Measurements from ENCODE around the gene YEATS2. TPM values are rescaled to one million over a fixed set of nuclear protein-coding genes. Genes with fewer than 3 reads are reported as not detected.

The YEATS2 gene
- total RNA-seq, 3 donors from 2014 or later, result 11.5 to 32.8 (median 26.6) TPM

DNA sequence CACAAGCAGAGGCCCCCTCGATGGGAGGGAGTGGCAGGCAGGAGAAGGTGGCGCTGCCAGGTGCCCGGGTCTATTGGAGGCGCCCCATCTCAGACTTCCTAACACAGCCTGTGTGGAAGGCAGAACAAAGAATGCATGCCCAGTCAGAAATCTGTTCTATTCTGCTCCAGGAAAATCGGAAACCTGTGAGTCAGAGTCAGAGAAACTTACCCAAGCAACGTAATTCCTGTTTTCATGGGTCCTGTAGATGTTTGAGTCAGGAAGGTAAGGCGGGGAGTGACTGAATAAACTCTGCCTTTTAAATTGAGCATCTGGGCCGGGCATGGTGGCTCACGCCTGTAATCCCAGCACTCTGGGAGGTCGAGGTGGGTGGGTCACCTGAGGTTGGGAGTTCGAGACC, 114.0 kb downstream of the YEATS2 start:
- peaks cover 7% of the 10 kb centered on the region for H3K36me3 ChIP-seq
- no peak overlapping the region for H3K27ac ChIP-seq

DNA sequence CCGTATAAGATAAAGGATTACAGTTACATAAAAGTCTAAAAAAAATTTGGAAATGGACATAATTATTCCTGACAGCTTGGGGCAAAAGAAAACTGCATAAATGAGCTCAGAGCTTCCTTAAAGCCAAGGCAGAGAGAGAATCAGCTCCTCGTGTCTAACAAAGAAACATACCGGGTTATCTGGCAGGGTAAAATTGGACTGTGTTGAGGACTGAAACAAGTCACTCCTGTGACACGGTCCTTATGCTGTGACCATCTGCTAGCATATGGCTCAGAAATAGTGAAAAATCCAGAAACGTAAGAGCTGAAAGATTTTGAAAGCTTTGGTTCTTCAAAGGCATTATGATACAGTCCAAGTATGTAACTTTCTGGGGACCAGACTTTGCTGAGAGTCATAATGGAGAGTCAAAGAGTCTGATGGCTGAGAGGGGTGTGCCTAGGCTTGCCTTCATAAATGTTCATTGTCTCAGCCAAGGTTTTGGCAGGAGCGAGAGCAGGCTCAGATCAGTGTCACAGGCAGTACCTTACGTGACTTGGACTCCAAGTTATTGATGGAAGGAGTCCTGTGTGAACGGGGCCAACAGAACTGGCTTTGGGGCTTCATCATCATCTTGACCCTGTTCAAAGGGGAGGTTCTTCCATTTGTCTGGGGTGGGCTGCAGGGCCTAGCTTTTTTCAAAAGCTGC, 115.3 kb downstream of the YEATS2 start:
- Histone ChIP-seq H3K36me3 (peaks cover 7% of the 10 kb centered on the region), H3K9me3 (no peaks in the 10 kb centered on the region), H3K27me3 (no peaks in the 10 kb centered on the region), H3K4me3 (no peak overlapping the region), H3K4me1 (no peaks in the 10 kb centered on the region), H3K27ac (peak overlapping the region in 1 of 2 donors; percentile 15)
- intact Hi-C loops (cut with DNase I; ENCODE audit: low total_unique reads), result no loop called here
- DNase-seq (ENCODE audit: low spot score in 2 of 2), result peak in 1 of 2 donors; percentile 54
- TF ChIP-seq POLR2AphosphoS5 (IDR thresholded peaks at IDR 0.05) (no peak), POLR2A (IDR thresholded peaks at IDR 0.05) (no peak)
- TF ChIP-seq, protein P1, sequence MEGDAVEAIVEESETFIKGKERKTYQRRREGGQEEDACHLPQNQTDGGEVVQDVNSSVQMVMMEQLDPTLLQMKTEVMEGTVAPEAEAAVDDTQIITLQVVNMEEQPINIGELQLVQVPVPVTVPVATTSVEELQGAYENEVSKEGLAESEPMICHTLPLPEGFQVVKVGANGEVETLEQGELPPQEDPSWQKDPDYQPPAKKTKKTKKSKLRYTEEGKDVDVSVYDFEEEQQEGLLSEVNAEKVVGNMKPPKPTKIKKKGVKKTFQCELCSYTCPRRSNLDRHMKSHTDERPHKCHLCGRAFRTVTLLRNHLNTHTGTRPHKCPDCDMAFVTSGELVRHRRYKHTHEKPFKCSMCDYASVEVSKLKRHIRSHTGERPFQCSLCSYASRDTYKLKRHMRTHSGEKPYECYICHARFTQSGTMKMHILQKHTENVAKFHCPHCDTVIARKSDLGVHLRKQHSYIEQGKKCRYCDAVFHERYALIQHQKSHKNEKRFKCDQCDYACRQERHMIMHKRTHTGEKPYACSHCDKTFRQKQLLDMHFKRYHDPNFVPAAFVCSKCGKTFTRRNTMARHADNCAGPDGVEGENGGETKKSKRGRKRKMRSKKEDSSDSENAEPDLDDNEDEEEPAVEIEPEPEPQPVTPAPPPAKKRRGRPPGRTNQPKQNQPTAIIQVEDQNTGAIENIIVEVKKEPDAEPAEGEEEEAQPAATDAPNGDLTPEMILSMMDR (IDR thresholded peaks at IDR 0.05), result no peak

More for the DNA sequence above, 114.0 kb downstream of the YEATS2 start:
- no peaks in the 10 kb centered on the region for H3K4me1 ChIP-seq
- H3K4me3 ChIP-seq, result no peak overlapping the region
- H3K27me3 ChIP-seq, result no peaks in the 10 kb centered on the region
- intact Hi-C loops (cut with DNase I; ENCODE audit: low total_unique reads), result no loop called here
- no peak for DNase-seq (ENCODE audit: low spot score in 2 of 2)
- TF ChIP-seq POLR2AphosphoS5 (IDR thresholded peaks at IDR 0.05) (no peak), POLR2A (IDR thresholded peaks at IDR 0.05) (no peak)
- TF ChIP-seq, protein P1 (IDR thresholded peaks at IDR 0.05), result no peak
- H3K9me3 ChIP-seq, result no peaks in the 10 kb centered on the region

DNA sequence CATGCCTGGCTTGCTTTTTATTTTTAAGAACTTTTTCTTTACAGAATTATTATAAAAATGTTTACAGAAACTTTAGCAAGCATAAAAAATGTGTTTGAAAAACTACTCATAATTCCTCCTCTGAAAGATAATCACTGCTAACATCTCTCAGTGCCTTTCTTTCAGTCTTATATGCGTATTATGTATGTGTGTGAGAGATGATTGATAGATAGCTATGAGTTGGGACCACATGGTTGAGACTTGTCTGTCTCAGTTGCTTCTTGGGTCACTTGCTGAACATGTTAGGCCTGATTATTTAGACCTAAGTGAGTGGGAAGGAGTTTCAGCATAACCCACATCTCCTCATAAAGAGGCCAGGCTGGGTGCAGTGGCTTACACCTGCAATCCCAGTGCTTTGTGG, 116.6 kb downstream of the YEATS2 start:
- TF ChIP-seq POLR2AphosphoS5 (IDR thresholded peaks at IDR 0.05) (no peak), POLR2A (IDR thresholded peaks at IDR 0.05) (no peak)
- TF ChIP-seq, protein P1 (IDR thresholded peaks at IDR 0.05), result no peak
- no peak for DNase-seq (ENCODE audit: low spot score in 2 of 2)
- Histone ChIP-seq H3K36me3 (peaks cover 7% of the 10 kb centered on the region), H3K4me3 (no peak overlapping the region), H3K27me3 (no peaks in the 10 kb centered on the region), H3K4me1 (no peaks in the 10 kb centered on the region), H3K9me3 (no peaks in the 10 kb centered on the region), H3K27ac (no peak overlapping the region)
- intact Hi-C loops (cut with DNase I; ENCODE audit: low total_unique reads), result no loop called here

DNA sequence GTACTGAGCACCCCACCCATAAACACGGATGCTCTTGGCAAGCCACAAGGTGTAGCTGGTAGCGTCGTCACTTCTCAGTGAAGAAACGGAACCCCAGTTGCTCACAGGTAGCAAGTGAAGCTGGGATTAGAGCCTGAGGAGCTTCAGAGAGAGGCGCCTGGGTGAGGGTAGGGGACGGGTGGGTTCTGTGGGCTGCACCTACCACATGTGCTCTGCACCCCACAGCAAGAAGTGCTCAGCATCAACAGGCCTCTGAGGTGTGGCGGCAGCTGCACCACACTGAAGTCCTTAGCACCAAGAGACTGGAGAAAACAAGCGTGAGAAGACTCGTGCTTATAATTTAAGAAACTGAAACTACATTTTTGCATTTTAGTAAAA, 118.0 kb downstream of the YEATS2 start:
- no peak for DNase-seq (ENCODE audit: low spot score in 2 of 2)
- H3K36me3 ChIP-seq, result no peaks in the 10 kb centered on the region

DNA sequence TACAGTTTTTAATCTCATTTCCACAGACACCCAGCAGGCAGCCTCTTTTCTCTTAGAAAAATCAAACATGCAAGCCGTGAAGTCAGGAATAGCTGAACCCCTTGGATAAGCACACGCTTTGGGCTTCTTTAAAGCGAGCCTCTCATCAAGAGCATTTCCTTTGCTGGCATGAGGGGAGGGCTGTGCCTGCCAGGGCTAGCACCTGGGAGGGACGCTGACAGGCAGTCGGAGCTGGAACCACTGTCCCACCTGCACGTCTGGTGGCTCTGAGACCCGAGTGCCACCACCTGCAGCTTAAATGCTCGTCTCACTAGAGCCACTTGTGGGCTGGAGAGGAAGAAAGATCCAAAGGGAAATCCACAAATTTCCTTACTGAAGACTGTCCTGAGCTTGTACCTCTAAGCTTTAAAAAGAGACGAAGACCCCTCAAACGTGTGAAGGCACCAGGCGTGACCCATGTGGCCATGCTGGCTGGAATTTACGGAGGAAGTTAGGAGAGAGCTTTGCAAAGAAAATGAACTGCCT, 118.4 kb downstream of the YEATS2 start:
- TF ChIP-seq POLR2A (IDR thresholded peaks at IDR 0.05) (no peak), POLR2AphosphoS5 (IDR thresholded peaks at IDR 0.05) (no peak)
- TF ChIP-seq, protein P1 (IDR thresholded peaks at IDR 0.05), result no peak
- H3K4me3 ChIP-seq, result no peak overlapping the region

More for the DNA sequence above, 118.0 kb downstream of the YEATS2 start:
- H3K9me3 ChIP-seq, result no peaks in the 10 kb centered on the region
- intact Hi-C loops (cut with DNase I; ENCODE audit: low total_unique reads), result no loop called here
- no peaks in the 10 kb centered on the region for H3K4me1 ChIP-seq
- H3K27ac ChIP-seq, result no peak overlapping the region
- no peak overlapping the region for H3K4me3 ChIP-seq
- H3K27me3 ChIP-seq, result no peaks in the 10 kb centered on the region
- TF ChIP-seq POLR2A (IDR thresholded peaks at IDR 0.05) (no peak), POLR2AphosphoS5 (IDR thresholded peaks at IDR 0.05) (no peak)
- TF ChIP-seq, protein P1 (IDR thresholded peaks at IDR 0.05), result no peak

More for the DNA sequence above, 118.4 kb downstream of the YEATS2 start:
- no peak for DNase-seq (ENCODE audit: low spot score in 2 of 2)
- Histone ChIP-seq H3K9me3 (no peaks in the 10 kb centered on the region), H3K27ac (no peak overlapping the region), H3K4me1 (no peaks in the 10 kb centered on the region), H3K36me3 (no peaks in the 10 kb centered on the region), H3K27me3 (no peaks in the 10 kb centered on the region)
- intact Hi-C loops (cut with DNase I; ENCODE audit: low total_unique reads), result no loop called here

All from breast epithelium (tissue), 4 donors.